ENCODE data around the gene NUCB1. TPM values are rescaled to one million over a fixed set of nuclear protein-coding genes. Genes with fewer than 3 reads are reported as not detected.

The NUCB1 gene
- total and polyA plus RNA-seq, 4 donors: 186 to 775 (median 238) TPM

GRCh38 chr19:48964205-48965039 is 64.3 kb downstream of the NUCB1 start:
- Histone ChIP-seq H3K4me1 (ENCODE audit: control insufficient read depth in 4 of 4, insufficient read depth in 4 of 4, low read length in 3 of 4) (peaks cover 7 to 36% (median 25%) of the 10 kb centered on the region in 4 donors), H3K27ac (ENCODE audit: low read depth in 1 of 2, low read length in 2 of 2) (peak overlapping the region; percentile 90 to 96), H3K9me3 (ENCODE audit: control insufficient read depth in 4 of 4, low read length in 3 of 4) (no peaks in the 10 kb centered on the region), H3K36me3 (ENCODE audit: control insufficient read depth in 4 of 4, insufficient read depth in 3 of 4, low read depth in 1 of 4, low read length in 3 of 4) (peaks cover 0 to 5% (median 1%) of the 10 kb centered on the region in 4 donors), H3K27me3 (ENCODE audit: control insufficient read depth in 4 of 4, insufficient read depth in 4 of 4, low read length in 3 of 4) (no peaks in the 10 kb centered on the region), H3K4me3 (ENCODE audit: low read depth in 1 of 3, low read length in 3 of 3) (peak overlapping the region; percentile 53 to 69 (median 64)), H3K9ac (ENCODE audit: low read depth in 1 of 2, low read length in 2 of 2) (peak overlapping the region; percentile 92)
- TF ChIP-seq FOXA1 (IDR thresholded peaks at IDR 0.05) (no peak), MAX (IDR thresholded peaks at IDR 0.05) (peak; percentile 21), CTCF (IDR thresholded peaks at IDR 0.05; ENCODE audit: low read depth, low read length, missing input control) (no peak), ATF3 (IDR thresholded peaks at IDR 0.05) (no peak), SP1 (IDR thresholded peaks at IDR 0.05) (no peak), HNF4A (conservative IDR thresholded peaks at IDR 0.05) (no peak), HNF4G (IDR thresholded peaks at IDR 0.05) (no peak)
- WGBS: 6% methylated on average over 19 of the region's 19 CpGs
- DNase-seq (ENCODE audit: low spot score): peak; percentile 47

- Histone ChIP-seq H3K9ac (ENCODE audit: low read depth in 1 of 2, low read length in 2 of 2) (peak within 1 kb of the TSS; percentile 92), H3K9me3 (ENCODE audit: control insufficient read depth in 4 of 4, low read length in 3 of 4) (no peaks in the 10 kb centered on the region), H3K36me3 (ENCODE audit: control insufficient read depth in 4 of 4, insufficient read depth in 3 of 4, low read depth in 1 of 4, low read length in 3 of 4) (peaks cover 2 to 5% (median 4%) of the 10 kb centered on the region in 4 donors), H3K27me3 (ENCODE audit: control insufficient read depth in 4 of 4, insufficient read depth in 4 of 4, low read length in 3 of 4) (no peaks in the 10 kb centered on the region), H3K4me1 (ENCODE audit: control insufficient read depth in 4 of 4, insufficient read depth in 4 of 4, low read length in 3 of 4) (peaks cover 7 to 36% (median 25%) of the 10 kb centered on the region in 4 donors), H3K27ac (ENCODE audit: low read depth in 1 of 2, low read length in 2 of 2) (peak within 1 kb of the TSS; percentile 91 to 96), H3K4me3 (ENCODE audit: low read depth in 1 of 3, low read length in 3 of 3) (peak within 1 kb of the TSS; percentile 64 to 93 (median 66))
- DNase-seq (ENCODE audit: low spot score): peak; percentile 98
- under 1% methylated on average over 52 of the region's 52 CpGs for WGBS
- TF ChIP-seq TAF1 (conservative IDR thresholded peaks at IDR 0.05) (peak; percentile 99), ATF3 (IDR thresholded peaks at IDR 0.05) (no peak), GABPA (IDR thresholded peaks at IDR 0.05 in 1 of 2, conservative IDR thresholded peaks at IDR 0.05 in 1 of 2) (peak in 1 of 2 donors; percentile 46), EGR1 (IDR thresholded peaks at IDR 0.05; ENCODE audit: low read depth in 2 of 2) (no peak), ZBTB33 (IDR thresholded peaks at IDR 0.05) (no peak), RXRA (IDR thresholded peaks at IDR 0.05) (no peak), MAX (IDR thresholded peaks at IDR 0.05) (no peak), HNF4A (conservative IDR thresholded peaks at IDR 0.05) (no peak), FOXA2 (IDR thresholded peaks at IDR 0.05) (no peak), RAD21 (IDR thresholded peaks at IDR 0.05) (peak; percentile 28 to 53), JUND (IDR thresholded peaks at IDR 0.05) (peak in 1 of 2 donors; percentile 8), NR2F2 (IDR thresholded peaks at IDR 0.05) (no peak), SP1 (IDR thresholded peaks at IDR 0.05) (peak; percentile 79), CTCF (IDR thresholded peaks at IDR 0.05; ENCODE audit: low read depth, low read length, missing input control) (no peak), FOXA1 (IDR thresholded peaks at IDR 0.05) (no peak), HNF4G (IDR thresholded peaks at IDR 0.05) (no peak), YY1 (IDR thresholded peaks at IDR 0.05) (peak; percentile 78), REST (IDR thresholded peaks at IDR 0.05) (peak; percentile 96)
Observed at GRCh38 chr19:48965040-48965805, 65.1 kb downstream of the NUCB1 start, which contains the start of gene FTL. FTL (plus strand) TSS chr19:48965309; CDS start chr19:48965508, 199 bp downstream.
